Measurements from ENCODE around the gene LMCD1. TPM values are rescaled to one million over a fixed set of nuclear protein-coding genes. Genes with fewer than 3 reads are reported as not detected.

Gene LMCD1
- 1 to 10 TPM; 1.3 to 2.5 TPM for total RNA-seq

- H3K36me3 Mint-ChIP-seq: peaks cover 0 to 4% of the 10 kb centered on the region in 2 donors
- peak within 1 kb of the TSS; percentile 44 to 69 for H3K27ac Mint-ChIP-seq
- no peaks in the 10 kb centered on the region for H3K9me3 Mint-ChIP-seq
- ATAC-seq: peak; percentile 98 to 99
- DNase-seq (ENCODE audit: low spot score in 2 of 2): peak; percentile 75 to 82
Measured at GRCh38 chr3:8501371-8502131, at the start of gene LMCD1. Gene LMCD1 (plus strand): TSS chr3:8501823. CDS start chr3:8501939, 116 bp downstream.

DNA sequence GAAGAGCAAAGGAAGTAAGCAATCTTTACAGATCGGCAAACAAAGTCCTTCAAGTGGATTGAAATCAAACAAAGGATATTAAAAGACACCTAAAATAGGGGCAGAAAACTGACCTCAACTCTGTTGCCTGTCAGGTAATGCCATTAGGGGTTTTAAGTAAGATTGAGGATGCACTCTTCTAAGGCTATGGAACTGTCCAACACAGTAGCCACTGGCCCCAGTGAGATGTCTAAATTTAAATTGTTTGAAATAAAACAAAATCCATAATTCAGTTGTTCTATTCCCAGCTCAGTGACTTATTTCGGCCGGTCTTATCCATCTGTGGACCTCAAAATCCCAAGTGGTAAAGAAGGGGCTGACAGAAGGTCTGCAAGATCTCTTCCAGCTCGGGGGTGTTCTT is 49.5 kb upstream of the LMCD1 start:
- Mint-ChIP-seq H3K9me3 (no peaks in the 10 kb centered on the region), H3K36me3 (no peaks in the 10 kb centered on the region), H3K27ac (no peak overlapping the region)
- no peak for DNase-seq (ENCODE audit: low spot score in 2 of 2)
- ATAC-seq: no peak

DNA sequence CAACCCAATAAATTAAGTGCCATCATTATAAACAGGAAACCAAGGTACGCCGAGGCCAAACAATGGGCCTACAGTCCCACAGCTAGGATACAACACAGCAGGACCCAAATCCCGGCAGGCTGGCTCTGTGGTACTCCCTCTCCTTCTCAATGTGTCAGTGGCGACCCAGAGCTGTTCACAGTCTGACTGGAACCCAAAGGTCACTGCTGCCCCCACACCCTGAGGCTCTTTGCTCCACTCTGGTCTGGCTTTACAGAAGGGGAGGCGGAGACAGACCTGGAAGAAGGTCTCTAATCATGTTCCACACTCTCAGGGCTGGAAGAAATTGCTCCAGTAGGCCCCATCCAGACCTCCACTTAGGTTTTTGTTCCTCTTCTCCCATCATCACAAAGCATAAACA is 48.5 kb upstream of the LMCD1 start:
- Mint-ChIP-seq H3K9me3 (no peaks in the 10 kb centered on the region), H3K27ac (no peak overlapping the region), H3K36me3 (no peaks in the 10 kb centered on the region)
- ATAC-seq (no peak), DNase-seq (ENCODE audit: low spot score in 2 of 2) (no peak)

DNA sequence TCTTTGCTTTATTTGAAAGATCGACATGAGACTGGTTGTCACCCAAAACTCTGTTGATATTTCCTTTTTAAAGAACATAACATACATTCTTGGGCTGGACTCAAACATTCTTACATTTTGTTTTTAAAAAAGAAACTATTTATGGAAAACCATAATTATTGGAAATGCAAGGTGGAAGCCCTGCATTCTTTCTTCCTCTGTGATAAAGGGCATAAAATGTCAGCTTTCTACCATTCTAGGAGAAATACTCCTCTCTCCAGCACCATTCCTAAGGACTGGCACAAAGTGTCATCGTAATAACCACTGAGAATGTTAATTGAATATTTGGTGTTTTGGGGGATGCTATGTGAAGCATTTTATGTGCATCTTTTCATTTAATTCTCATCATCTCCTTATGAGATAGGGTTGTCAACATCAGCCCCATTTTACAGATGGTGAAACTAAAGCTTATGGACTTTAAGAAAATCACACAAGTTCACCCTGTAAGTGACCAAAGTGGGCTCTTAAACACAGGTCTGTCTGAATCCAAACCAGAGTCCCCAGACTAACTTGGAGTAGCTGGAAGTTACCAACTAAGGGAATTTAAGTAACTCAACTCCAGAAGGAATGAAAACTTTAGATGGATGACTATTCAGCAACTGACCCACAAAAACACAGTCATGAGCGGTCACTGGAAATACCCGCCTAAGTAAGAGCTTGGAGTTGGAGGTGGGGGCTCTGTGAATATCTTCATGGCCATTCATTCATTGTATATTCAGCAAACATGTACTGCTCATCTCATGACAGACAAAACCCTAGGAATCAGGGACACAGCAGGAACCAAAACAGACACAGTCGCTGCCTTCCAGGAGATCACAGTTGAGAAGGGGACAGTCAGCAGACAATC is 45.9 kb upstream of the LMCD1 start:
- Mint-ChIP-seq H3K36me3 (no peaks in the 10 kb centered on the region), H3K9me3 (no peaks in the 10 kb centered on the region), H3K27ac (no peak overlapping the region)
- ATAC-seq (no peak), DNase-seq (ENCODE audit: low spot score in 2 of 2) (no peak)

DNA sequence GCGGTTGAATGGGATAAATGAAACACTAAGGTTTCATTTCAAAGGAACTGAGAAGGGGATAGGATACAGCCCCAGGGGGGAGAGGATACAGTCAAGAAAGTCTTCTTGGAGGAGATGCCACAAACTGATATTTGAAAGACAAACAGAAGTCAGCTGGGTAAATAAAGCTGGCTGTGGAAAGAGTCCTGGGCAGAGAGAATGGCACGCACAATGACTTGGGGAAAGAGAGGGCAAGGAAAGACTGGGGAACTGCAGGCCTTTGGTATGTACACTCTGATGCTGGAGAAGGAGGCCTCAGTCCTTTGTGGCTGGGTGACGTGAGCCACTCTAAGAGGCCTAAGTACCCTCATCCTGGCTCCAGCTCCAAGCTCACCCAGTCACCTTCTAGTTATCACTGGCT is 45.2 kb upstream of the LMCD1 start:
- no peak for ATAC-seq
- Mint-ChIP-seq H3K27ac (no peak overlapping the region), H3K36me3 (no peaks in the 10 kb centered on the region), H3K9me3 (no peaks in the 10 kb centered on the region)
- no peak for DNase-seq (ENCODE audit: low spot score in 2 of 2)

GRCh38 chr3:8457039-8457438 is 44.6 kb upstream of the LMCD1 start:
- Mint-ChIP-seq H3K27ac (no peak overlapping the region), H3K36me3 (no peaks in the 10 kb centered on the region), H3K9me3 (no peaks in the 10 kb centered on the region)
- ATAC-seq: no peak
- DNase-seq (ENCODE audit: low spot score in 2 of 2): no peak

- ATAC-seq: no peak
- Mint-ChIP-seq H3K27ac (no peak overlapping the region), H3K36me3 (no peaks in the 10 kb centered on the region), H3K9me3 (no peaks in the 10 kb centered on the region)
- DNase-seq (ENCODE audit: low spot score in 2 of 2): no peak
Measured at GRCh38 chr3:8458238-8458661, 43.4 kb upstream of the LMCD1 start.

- peaks cover 0 to under 1% of the 10 kb centered on the region in 2 donors for H3K36me3 Mint-ChIP-seq
- no peak for ATAC-seq
Measured at GRCh38 chr3:8458711-8459110, 42.9 kb upstream of the LMCD1 start.

GRCh38 chr3:8460050-8460708 is 41.4 kb upstream of the LMCD1 start:
- peaks cover 0 to 5% of the 10 kb centered on the region in 2 donors for H3K9me3 Mint-ChIP-seq
- ATAC-seq: no peak

More at GRCh38 chr3:8458711-8459110, 42.9 kb upstream of the LMCD1 start:
- Mint-ChIP-seq H3K27ac (no peak overlapping the region), H3K9me3 (peaks cover 0 to under 1% of the 10 kb centered on the region in 2 donors)
- DNase-seq (ENCODE audit: low spot score in 2 of 2): no peak

DNA sequence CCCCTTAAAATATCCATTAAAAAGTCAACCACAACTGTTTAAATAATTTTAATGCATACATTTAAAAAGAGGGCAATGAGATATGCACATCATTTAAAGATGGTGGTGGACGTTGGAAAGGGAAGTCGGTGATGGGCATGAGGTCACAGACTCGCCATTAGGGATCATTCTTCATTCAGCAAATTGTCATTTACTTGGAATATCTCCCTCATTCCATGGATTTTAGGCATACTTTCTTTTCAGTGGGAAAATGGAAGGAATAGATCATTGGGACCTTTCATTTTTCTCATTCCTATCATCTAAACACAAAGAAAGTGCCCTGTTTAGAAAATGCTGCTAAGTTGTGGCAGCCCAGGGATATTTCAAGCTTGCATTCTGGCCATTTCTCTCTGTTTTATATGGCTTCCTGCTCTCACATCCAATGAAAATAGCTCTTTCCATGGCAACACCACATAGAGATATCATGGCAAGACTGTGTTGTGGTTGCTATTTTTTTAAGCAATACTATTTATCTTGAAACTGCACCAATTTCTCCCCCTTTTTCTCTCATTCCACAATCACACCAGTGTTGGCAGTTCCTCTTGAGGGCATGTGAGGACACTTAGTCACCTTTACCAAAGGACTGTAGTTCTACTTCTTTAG is 40.7 kb upstream of the LMCD1 start:
- Mint-ChIP-seq H3K9me3 (peaks cover 0 to 5% of the 10 kb centered on the region in 2 donors), H3K36me3 (peaks cover 0 to 4% of the 10 kb centered on the region in 2 donors), H3K27ac (no peak overlapping the region)
- DNase-seq (ENCODE audit: low spot score in 2 of 2): no peak
- ATAC-seq: no peak

More at GRCh38 chr3:8460050-8460708, 41.4 kb upstream of the LMCD1 start:
- peaks cover 0 to 4% of the 10 kb centered on the region in 2 donors for H3K36me3 Mint-ChIP-seq
- no peak for DNase-seq (ENCODE audit: low spot score in 2 of 2)
- no peak overlapping the region for H3K27ac Mint-ChIP-seq

DNA sequence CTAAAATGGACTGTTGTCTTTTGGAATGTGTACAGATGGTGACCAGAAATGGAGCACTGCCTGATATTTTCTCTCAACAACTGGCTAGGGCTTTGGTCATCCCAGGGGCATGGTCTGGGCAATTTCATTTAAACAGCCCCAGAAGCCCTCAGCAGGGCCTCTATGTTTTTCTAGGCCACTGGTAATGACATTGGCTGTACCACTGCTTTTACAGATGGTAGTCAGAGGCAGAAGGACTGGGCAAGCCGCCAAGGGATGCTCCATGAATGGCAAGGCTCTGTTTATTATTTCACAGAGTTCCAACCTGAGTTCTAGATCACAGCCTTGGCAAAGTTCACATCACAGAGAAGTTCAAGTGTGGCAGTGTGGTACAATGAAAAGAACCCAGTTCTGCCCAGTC is 37.0 kb upstream of the LMCD1 start:
- ATAC-seq (no peak), DNase-seq (ENCODE audit: low spot score in 2 of 2) (no peak)
- H3K36me3 Mint-ChIP-seq: peaks cover 0 to 4% of the 10 kb centered on the region in 2 donors
- peaks cover 0 to 5% of the 10 kb centered on the region in 2 donors for H3K9me3 Mint-ChIP-seq
- no peak overlapping the region for H3K27ac Mint-ChIP-seq

DNA sequence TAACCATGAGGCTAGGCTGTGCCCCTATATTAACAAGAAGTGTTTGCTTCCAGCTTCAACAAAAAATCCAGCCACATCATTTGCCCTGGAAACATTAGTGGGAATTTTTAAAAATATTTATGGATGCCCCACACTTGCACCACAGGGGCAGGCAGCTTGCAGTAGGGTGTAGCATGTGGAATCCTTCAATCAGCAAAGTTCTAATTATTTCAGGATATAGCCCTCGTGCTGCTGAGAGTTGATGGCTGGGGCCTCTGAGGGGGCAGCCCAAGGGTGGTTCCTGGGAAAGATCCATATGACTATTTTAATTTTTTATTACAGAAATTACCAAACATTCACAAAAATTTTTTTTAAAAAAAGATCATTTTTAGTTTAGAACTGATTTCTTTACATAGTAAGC is 35.1 kb upstream of the LMCD1 start:
- ATAC-seq (no peak), DNase-seq (ENCODE audit: low spot score in 2 of 2) (no peak)
- peaks cover 0 to 5% of the 10 kb centered on the region in 2 donors for H3K9me3 Mint-ChIP-seq
- no peak overlapping the region for H3K27ac Mint-ChIP-seq
- peaks cover 0 to 4% of the 10 kb centered on the region in 2 donors for H3K36me3 Mint-ChIP-seq

DNA sequence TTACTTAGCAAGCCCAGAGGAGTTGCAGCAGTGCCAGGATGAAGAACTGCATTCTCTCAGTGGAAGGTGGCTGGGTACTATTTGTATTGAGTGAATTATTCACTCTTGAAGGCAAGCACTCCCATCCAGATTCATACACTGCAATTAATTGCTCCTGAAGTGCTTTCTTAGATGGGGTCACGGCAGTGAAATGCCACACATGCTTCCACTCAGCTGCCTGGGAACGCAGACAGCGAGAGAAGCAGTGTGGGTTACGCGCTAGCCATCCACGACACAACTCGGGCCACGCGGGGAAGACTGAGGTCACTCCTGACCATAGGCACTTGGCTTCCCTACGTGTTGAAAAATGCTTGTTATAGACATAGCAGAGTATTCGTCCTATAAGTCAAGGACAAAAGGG is 30.8 kb upstream of the LMCD1 start:
- Mint-ChIP-seq H3K9me3 (no peaks in the 10 kb centered on the region), H3K27ac (no peak overlapping the region), H3K36me3 (no peaks in the 10 kb centered on the region)
- DNase-seq (ENCODE audit: low spot score in 2 of 2) (no peak), ATAC-seq (no peak)

DNA sequence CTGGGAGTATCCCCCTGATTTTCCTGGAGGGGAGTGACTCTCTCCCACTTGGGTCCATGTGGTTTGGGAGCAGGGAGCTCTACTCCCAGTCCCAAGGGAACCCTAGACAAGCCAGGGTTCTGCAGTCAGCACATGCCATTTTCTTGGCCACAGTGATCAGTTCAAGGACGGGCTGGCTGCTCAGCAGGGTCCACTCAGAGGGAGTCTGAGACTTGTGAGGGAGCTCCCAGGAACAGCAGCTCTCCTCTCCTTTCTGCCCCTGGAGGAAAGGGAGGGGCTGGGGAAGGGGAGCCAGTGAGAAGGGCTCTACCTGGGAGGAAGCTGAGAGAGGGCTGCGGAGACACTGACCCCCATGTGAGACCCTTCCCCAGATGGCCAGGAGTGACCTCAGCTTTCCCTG is 29.1 kb upstream of the LMCD1 start:
- no peaks in the 10 kb centered on the region for H3K36me3 Mint-ChIP-seq
- H3K9me3 Mint-ChIP-seq: no peaks in the 10 kb centered on the region
- H3K27ac Mint-ChIP-seq: no peak overlapping the region
- no peak for ATAC-seq
- DNase-seq (ENCODE audit: low spot score in 2 of 2): no peak

DNA sequence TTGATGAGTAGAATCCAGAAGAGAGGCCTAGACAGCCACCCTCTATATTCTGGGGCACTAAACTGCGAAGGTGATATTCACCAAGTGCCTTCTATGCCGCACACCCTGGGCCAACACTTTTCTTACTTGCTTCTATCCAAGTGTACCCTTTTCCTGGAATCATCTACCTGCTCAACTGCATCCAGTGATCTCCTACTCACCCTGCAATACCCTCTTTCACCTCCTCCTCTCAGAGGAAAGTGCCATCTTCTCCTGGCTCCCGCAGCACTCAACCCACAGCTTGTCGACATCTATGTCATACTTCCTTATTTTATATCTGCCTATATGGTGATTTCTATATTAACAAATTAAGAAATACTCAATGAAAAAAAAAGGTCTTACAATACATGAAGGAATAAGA is 28.6 kb upstream of the LMCD1 start:
- H3K36me3 Mint-ChIP-seq: no peaks in the 10 kb centered on the region
- DNase-seq (ENCODE audit: low spot score in 2 of 2) (no peak), ATAC-seq (no peak)
- no peaks in the 10 kb centered on the region for H3K9me3 Mint-ChIP-seq
- H3K27ac Mint-ChIP-seq: no peak overlapping the region

DNA sequence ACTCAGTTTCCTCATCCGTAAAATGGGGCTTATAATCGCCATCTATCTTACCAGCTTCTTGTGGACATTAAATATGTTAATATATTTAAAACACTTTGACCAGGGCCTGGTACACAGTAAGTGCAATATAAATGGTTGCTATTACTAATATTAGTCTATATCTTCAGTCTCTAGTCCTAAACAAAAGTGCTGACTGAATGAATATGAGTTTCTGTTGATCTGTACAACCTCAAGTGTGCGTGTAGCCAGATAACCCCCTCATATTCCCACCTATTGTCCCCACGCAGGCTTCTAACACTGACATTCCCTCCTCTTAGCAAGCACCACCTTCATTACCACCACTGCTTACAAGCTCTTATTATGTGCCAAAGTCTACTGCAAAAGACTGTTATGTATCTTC is 27.6 kb upstream of the LMCD1 start:
- ATAC-seq (no peak), DNase-seq (ENCODE audit: low spot score in 2 of 2) (no peak)
- H3K36me3 Mint-ChIP-seq: no peaks in the 10 kb centered on the region
- H3K9me3 Mint-ChIP-seq: no peaks in the 10 kb centered on the region
- H3K27ac Mint-ChIP-seq: no peak overlapping the region
